Activated T-helper 1 cell treated with anti-CD3 and anti-CD28 coated beads, Interleukin-2, amount 50 U/mL, for 16 hours (primary cell): Measurements from ENCODE around the gene GAGE13.
"Not testable (repeated sequence)": the region's sequence is repeated elsewhere in the genome, so short reads cannot be mapped to it uniquely, and the experiment has no call there.

Experiments
- DNase-seq, 2 donors: peaks; one replicate each; pipeline ENCODE4 v3.0.0-alpha.2; 2020; ENCODE audit warnings: low read depth in 1 of 2, low spot score in 1 of 2

The GAGE13 gene

DNA sequence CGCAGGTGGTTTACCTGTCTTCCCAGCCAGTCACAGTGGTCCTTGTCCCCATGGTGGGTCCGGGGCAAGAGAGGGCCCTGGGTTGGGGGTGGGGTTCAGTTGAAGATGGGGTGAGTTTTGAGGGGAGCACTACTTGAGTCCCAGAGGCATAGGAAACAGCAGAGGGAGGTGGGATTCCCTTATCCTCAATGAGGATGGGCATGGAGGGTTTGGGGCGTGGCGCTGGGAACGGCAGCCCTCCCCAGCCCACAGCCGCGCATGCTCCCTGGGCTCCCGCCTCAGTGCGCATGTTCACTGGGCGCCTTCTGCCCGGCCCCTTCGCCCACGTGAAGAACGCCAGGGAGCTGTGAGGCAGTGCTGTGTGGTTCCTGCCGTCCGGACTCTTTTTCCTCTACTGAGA, at the start of gene GAGE13:
Gene GAGE13 (plus strand): TSS at position 301 of the 400 bp plus-strand sequence. CDS start 1,156 bp downstream, outside the sequence.
- not testable (repeated sequence) for DNase-seq

DNA sequence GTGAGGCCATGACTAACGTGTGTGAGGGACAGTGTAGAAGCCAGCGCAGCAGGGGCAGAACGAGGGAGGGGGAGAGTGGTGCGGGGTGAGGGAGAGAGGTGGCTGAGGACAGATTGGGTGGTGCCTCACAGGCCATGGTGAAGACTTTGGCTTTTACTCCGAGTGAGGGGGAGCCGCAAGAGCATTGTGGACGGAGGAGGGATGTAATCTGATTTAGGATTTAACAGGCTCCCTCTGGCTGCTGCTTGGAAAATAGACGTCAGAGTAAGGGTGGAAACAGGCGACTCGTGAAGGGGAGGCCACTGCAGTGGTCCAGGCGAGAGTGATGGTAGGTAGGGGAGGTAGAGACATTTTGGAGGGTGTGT, 48.8 kb upstream of the GAGE13 start:
- no peak for DNase-seq

DNA sequence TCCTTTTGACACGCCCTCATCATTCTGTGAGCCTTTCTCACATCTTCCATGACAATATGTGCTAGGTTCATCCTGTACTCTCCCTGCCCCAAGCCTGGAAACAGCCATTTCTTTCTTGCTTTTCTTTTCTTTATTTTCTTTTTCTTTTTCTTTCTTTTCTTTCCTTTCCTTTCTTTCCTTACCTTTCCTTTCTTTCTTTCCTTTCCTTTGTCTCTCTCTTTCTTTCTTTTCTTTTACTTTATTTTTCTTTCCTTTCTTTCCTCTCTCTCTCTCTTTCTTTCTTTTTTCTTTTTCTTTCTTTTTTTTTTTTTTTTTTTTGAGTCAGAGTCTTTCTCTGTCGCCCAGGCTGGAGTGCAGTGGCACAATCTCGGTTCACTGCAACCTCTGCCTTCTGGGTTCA, 47.2 kb upstream of the GAGE13 start:
- DNase-seq = no peak

GRCh38 chrX:49286136-49286535, 45.2 kb upstream of the GAGE13 start:
- no peak for DNase-seq

DNA sequence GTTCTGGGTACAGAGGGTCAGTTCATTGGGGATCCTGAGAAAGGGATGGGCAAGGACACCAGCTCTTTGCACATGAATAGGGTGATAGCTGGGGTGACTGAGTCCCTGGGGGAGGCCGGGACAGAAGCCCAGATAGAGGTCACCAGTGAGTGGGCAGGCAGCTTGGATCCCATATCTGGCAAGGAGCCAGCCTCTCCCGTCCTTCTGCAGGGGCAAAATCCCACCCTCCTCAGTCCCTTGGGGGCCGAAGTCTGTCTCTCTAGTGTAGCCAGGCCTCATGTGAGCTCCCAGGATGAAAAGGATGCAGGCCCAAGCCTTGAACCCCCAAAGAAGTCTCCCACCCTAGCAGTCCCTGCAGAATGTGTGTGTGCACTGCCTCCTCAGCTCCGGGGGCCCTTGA, 44.8 kb upstream of the GAGE13 start:
- DNase-seq = no peak

DNA sequence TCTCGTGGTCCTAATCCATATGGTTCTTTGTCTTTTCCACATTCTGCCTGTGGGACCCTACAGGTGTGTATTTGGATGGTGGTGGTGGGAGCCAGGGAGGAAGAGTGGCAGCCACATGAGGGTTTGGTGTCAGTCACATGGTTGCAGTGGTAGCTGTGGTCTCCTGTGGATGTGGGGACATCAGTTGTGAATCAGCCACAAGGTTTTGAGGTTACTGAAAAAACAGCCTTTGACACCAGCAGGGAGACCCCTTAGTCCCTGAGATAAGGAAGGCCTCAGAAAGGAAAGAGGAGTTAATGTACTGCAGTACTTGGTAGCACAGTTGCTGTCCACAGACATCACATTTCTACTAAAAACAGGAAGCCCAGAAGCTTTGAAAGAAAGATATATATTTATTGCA, 43.7 kb upstream of the GAGE13 start:
- DNase-seq = no peak

DNA sequence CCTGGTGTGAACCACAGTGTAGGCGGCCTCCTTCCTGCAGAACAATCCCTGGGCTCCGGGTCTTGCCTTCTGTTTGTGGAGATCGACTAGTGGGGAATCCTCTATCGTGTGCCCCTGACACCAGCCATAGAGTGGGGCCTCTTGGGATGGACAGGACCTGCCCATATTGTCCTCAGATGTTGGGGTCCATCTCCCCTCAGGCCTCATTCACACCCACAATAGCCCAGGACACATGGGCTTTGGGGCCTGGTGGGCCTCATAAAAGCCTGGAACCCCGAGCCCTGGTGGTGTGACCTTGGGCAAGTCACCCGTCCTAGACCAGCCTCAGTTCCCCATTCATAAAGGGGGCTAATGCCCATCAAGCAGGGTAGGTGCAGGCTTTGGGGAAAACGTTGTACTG, 41.2 kb upstream of the GAGE13 start:
- DNase-seq = no peak

- DNase-seq = peak; percentile 27 to 44
Measured at GRCh38 chrX:49291615-49292337, 39.6 kb upstream of the GAGE13 start.

GRCh38 chrX:49292400-49293362, 38.7 kb upstream of the GAGE13 start:
- DNase-seq = no peak

DNA sequence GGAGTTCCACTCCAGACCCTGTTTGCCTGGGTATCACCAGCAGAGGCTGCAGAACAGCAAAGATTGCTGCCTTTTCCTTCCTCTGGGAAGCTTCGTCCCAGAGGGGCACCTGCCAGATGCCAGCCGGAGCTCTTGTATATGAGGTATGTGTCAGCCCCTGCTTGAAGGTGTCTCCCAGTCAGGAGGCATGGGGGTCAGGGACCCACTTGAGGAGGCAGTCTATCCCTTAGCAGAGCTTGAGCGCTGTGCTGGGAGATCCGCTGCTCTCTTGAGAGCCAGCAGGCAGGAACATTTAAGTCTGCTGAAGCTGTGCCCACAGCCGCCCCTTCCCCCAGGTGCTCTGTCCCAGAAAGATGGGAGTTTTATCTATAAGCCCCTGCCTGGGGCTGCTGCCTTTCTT, 32.1 kb upstream of the GAGE13 start:
- DNase-seq = not testable (repeated sequence)

DNA sequence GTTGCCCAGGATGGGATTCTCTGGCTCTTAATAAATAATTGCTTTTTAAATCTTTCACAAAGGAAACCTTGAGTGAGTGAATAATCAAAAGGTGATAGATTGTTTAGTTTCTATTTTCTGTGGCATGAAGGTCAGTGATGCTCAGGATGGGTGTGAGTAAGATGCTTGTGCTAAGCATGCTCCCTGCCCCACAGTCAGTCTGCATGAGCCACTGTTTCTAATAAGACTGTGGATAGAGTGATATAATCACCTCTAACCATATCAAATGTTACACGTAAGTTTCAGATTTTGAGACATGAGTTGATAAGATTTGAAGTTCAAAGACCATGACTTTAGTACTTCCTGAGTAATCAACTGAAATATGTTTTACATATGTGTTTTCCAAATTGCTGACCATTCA, 30.7 kb upstream of the GAGE13 start:
- no peak for DNase-seq

DNA sequence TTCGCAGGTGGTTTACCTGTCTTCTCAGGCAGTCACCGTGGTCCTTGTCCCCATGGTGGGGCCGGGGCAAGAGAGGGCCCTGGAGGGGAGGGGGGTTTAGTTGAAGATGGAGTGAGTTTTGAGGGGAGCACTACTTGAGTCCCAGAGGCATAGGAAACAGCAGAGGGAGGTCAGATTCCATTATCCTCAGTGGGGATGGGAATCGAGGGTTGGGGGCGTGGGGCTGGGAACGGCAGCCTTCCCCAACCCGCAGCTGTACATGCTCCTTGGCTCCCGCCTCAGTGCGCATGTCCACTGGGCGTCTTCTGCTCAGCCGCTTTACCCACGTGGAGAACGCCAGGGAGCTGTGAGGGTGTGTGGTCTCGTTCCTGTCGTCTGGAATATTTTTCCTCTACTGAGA, 28.0 kb upstream of the GAGE13 start, which contains the start of gene GAGE10:
Gene GAGE10 (plus strand): TSS at position 301 of the 400 bp plus-strand sequence. CDS start 1,214 bp downstream, outside the sequence.
- no peak for DNase-seq

DNA sequence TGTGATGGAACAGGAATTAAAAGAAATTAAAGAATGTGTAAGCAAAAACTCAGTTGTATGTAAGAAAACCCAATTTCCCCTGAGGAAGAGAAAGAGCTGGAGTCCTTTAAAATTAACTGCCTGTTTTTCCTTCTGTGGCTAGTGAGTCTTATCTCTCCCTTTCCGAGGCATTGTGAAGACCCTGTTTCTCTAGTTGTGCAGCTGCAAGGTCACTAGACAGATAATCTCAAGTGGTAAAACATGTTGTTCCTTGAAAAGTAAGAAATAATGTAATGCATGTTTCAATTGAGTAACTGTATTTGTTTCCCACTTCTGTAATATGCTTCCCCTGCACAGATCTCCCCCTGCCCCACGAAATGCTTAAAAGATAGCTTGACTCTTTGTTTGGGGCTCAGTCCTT, 23.6 kb upstream of the GAGE13 start:
- not testable (repeated sequence) for DNase-seq

DNA sequence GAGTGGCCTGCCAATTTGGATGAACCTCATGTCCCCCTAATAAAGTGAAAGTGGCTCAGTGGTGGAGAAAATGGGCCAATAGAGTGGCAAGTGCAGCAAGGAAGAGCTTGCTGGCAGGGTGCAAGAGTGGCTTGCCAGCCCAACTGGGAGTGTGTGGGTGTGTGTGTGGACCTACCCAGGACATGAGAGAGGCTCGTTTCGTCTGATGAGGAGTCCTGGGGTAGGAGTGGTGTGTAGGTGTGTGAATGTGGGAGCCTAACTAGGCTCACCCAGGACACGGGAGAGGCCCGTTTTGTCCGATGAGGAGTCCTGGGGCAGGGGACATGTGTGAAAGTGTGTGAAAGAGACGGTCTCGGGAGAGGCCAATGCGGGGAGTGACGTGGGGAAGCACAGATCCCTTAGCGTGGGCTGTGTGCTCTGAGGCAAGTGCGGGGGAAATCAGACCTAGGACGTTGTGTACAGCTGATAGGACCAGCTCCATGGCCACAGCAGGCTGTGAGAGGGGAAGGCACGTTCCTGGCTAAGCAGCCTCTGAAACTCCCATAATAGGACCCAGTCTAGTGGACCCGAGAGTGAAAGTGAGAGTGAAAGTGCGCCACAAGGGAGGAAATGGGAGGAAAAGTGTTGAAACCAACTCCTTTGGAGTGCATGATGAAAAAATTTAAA, 22.6 kb upstream of the GAGE13 start:
- DNase-seq = no peak

DNA sequence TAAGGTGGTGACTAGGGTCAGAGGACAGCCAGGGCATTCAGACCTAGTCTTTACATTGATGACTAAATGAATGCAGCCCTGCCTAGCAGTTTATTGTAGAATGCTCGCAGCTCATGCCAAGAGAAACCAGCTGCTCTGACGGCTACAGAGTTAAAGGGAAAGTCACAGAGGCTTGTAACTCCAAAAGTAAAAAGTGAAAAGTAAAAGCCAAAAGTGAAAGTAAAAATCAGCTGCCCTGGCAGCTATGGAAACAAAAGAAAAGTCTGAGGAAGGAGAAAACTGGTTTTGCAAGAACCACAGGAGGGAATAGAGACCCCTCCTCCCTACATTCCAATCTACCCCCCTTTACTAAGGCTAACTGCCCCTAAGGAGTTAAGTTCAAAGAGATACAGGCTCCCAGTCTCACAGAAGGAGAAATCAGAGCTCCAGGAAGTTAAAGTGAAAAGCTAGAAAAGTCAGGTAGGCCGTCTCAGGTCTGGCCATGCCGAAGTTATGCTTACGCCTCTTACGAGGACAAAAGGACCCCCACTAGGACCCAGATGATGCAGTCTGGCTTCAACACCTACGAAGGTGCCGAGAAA, 21.9 kb upstream of the GAGE13 start:
- DNase-seq = no peak

GRCh38 chrX:49310371-49310770, 21.0 kb upstream of the GAGE13 start:
- DNase-seq = no peak

DNA sequence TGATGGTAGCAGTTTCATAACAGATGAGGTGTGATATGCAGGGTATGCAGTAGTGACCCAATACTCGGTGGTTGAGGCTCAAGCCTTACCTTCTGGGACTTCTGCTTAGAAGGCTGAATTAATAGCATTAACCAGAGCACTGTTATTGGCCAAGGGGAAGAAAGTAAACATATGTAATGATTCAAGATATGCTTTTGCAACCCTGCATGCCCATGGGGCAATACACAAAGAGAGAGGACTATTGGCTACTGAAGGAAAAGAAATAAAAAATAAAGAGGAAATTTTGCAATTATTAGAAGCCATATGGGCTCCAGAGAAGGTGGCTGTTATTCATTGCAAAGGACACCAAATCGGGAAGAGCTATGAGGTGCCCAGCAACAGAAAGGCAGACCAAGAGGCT, 19.2 kb upstream of the GAGE13 start:
- no peak for DNase-seq

- DNase-seq = no peak
Measured at GRCh38 chrX:49316085-49316484, 15.3 kb upstream of the GAGE13 start.

- not testable (repeated sequence) for DNase-seq
Measured at GRCh38 chrX:49321737-49322136, 9.6 kb upstream of the GAGE13 start, which contains the start of gene GAGE12J. Gene GAGE12J (plus strand): TSS chrX:49322037. CDS start chrX:49323194, 1,157 bp downstream.

- DNase-seq = not testable (repeated sequence)
Measured at GRCh38 chrX:49322266-49322665, 9.1 kb upstream of the GAGE13 start.

DNA sequence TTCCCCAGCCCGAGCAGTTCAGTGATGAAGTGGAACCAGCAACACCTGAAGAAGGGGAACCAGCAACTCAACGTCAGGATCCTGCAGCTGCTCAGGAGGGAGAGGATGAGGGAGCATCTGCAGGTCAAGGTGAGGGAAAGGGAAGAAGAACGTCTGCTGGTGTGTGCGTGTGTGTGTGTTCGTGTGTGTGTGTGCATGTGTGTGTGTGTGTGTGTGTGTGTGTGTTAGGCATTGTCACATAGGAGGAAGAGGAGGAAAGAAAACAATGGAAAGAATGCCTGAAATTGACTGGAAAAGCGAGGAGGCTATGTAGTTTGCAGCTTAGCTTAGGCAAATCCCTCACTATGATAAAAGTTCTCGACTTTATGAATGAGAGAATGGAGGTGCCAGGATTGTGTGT, 7.6 kb upstream of the GAGE13 start:
- not testable (repeated sequence) for DNase-seq
